Mesenchymal stem cell (in vitro differentiated cells and primary cell): ENCODE data around the gene RHEB.
A peak's percentile ranks its signal among the peaks of the same experiment; 100 is the strongest.

Experiments
- DNase-seq: peaks from one replicate; pipeline ENCODE4 v3.0.0-alpha.2; 2013
- H2AFZ ChIP-seq: one replicate; pipeline ENCODE4 v1.6.1; 2013; ENCODE audit warnings: low read depth, mild to moderate bottlenecking, control low read depth, inconsistent platforms, low read length, moderate library complexity
- H2AK5ac ChIP-seq: 2 replicates; pipeline ENCODE4 v1.6.1; 2013; ENCODE audit warnings: low read length, moderate library complexity, mild to moderate bottlenecking, inconsistent platforms; ENCODE audit not compliant: severe bottlenecking
- H2BK120ac ChIP-seq: one replicate; pipeline ENCODE4 v1.6.1; 2013; ENCODE audit warnings: low read depth, mild to moderate bottlenecking, inconsistent platforms, low read length, moderate library complexity
- H2BK12ac ChIP-seq, 2 experiments: one replicate each; pipeline ENCODE4 v1.6.1; 2013; ENCODE audit warnings: inconsistent platforms in 2 of 2, low read length in 2 of 2, mild to moderate bottlenecking in 2 of 2, moderate library complexity in 2 of 2, control low read depth in 1 of 2
- H2BK15ac ChIP-seq: one replicate; pipeline ENCODE4 v1.6.1; 2013; ENCODE audit warnings: mild to moderate bottlenecking, low read depth, inconsistent platforms; ENCODE audit not compliant: poor library complexity, severe bottlenecking
- H2BK5ac ChIP-seq: 2 replicates; pipeline ENCODE4 v1.6.1; 2013; ENCODE audit warnings: low read depth, mild to moderate bottlenecking, low read length, control low read depth, inconsistent platforms; ENCODE audit not compliant: poor library complexity, severe bottlenecking
- H3K14ac ChIP-seq, 2 experiments: one replicate each; pipeline ENCODE4 v1.6.1; 2013; ENCODE audit warnings: inconsistent platforms in 2 of 2, low read length in 2 of 2, control low read depth in 1 of 2, mild to moderate bottlenecking in 1 of 2, moderate library complexity in 1 of 2
- H3K18ac ChIP-seq, 2 experiments: one replicate each; pipeline ENCODE4 v1.6.1; 2013; ENCODE audit warnings: inconsistent platforms in 2 of 2, low read length in 2 of 2, control low read depth in 1 of 2, low read depth in 1 of 2, mild to moderate bottlenecking in 1 of 2
- H3K23ac ChIP-seq, 2 experiments: one replicate each; pipeline ENCODE4 v1.6.1; 2013; ENCODE audit warnings: inconsistent platforms in 2 of 2, low read length in 2 of 2, mild to moderate bottlenecking in 2 of 2, moderate library complexity in 2 of 2, control low read depth in 1 of 2
- H3K27ac ChIP-seq: 2 replicates; pipeline ENCODE4 v1.5.1; 2013; ENCODE audit warnings: mild to moderate bottlenecking, moderate library complexity, low read length, control low read depth, inconsistent platforms; ENCODE audit not compliant: poor library complexity, severe bottlenecking
- H3K27me3 ChIP-seq, 2 experiments: 2 replicates each; pipeline versions ENCODE4 v1.6.1 to v1.7.0; 2013; ENCODE audit warnings: low read length in 2 of 2, mild to moderate bottlenecking in 2 of 2, moderate library complexity in 2 of 2, control low read depth in 1 of 2, inconsistent platforms in 1 of 2; ENCODE audit not compliant: control insufficient read depth in 1 of 2, insufficient read depth in 1 of 2
- H3K36me3 ChIP-seq, 2 experiments: 2 replicates each; pipeline versions ENCODE4 v1.6.1 to v1.7.0; 2013; ENCODE audit warnings: low read length in 2 of 2, control low read depth in 1 of 2, inconsistent platforms in 1 of 2, low read depth in 1 of 2, mild to moderate bottlenecking in 1 of 2; ENCODE audit not compliant: insufficient read depth in 2 of 2, control insufficient read depth in 1 of 2
- H3K4ac ChIP-seq, 2 experiments: one replicate each; pipeline ENCODE4 v1.6.1; 2013; ENCODE audit warnings: inconsistent platforms in 2 of 2, low read length in 2 of 2, mild to moderate bottlenecking in 2 of 2, moderate library complexity in 2 of 2, control low read depth in 1 of 2, low read depth in 1 of 2
- H3K4me1 ChIP-seq: 2 replicates; pipeline ENCODE4 v1.6.1; 2013; ENCODE audit warnings: low read depth, low read length, control low read depth; ENCODE audit not compliant: control insufficient read depth, insufficient read depth
- H3K4me2 ChIP-seq: 2 replicates; pipeline ENCODE4 v1.6.1; 2013; ENCODE audit warnings: low read length, mild to moderate bottlenecking, inconsistent platforms; ENCODE audit not compliant: poor library complexity, severe bottlenecking
- H3K4me3 ChIP-seq, 2 experiments: 2 replicates each; pipeline versions ENCODE4 v1.5.1 to v1.7.0; 2013; ENCODE audit warnings: low read length in 2 of 2, mild to moderate bottlenecking in 2 of 2, control low read depth in 1 of 2, low read depth in 1 of 2; ENCODE audit not compliant: insufficient read depth in 1 of 2
- H3K79me1 ChIP-seq: replicated peaks from 2 replicates; pipeline ENCODE4 v1.6.1; 2013; ENCODE audit warnings: mild to moderate bottlenecking, control low read depth, low read length, inconsistent platforms; ENCODE audit not compliant: poor library complexity, severe bottlenecking
- H3K9ac ChIP-seq: 2 replicates; pipeline ENCODE4 v1.7.0; 2013; ENCODE audit warnings: mild to moderate bottlenecking, low read length, moderate library complexity
- H3K9me3 ChIP-seq: 2 replicates; pipeline ENCODE4 v1.7.0; 2013; ENCODE audit warnings: mild to moderate bottlenecking, low read length; ENCODE audit not compliant: control insufficient read depth
- H4K8ac ChIP-seq: one replicate; pipeline ENCODE4 v1.6.1; 2013; ENCODE audit warnings: inconsistent platforms, mild to moderate bottlenecking, low read length, moderate library complexity
- H4K91ac ChIP-seq: one replicate; pipeline ENCODE4 v1.6.1; 2013; ENCODE audit warnings: mild to moderate bottlenecking, low read length, inconsistent platforms
- WGBS: methylation state at CpG from one replicate; pipeline ENCODE4 v1.1.7; 2013; ENCODE audit warnings: mixed read lengths; 5-methylcytosine and 5-hydroxymethylcytosine counted together

The RHEB gene

DNA sequence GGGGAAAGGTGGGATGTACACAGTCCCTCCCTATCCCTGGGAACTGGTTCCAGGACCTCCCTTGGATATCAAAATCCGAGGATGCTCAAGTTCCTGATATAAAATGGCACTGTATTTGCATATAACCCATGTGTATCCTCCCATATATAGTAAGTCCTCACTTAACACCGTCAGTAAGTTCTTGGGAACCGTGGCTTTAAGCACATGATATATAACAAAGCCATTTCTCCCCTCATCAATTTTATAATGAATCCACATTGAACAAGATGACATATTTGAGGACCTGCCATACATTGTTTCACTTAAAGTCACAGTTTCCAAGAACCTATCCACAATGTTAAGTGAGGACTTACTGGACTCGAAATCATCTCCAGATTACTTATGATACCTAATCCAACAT lies 85.1 kb downstream of the RHEB start:
- Histone ChIP-seq H2BK5ac (no peak overlapping the region), H2AK5ac (no peak overlapping the region), H3K4ac (no peak overlapping the region), H4K91ac (no peak overlapping the region), H3K14ac (no peak overlapping the region), H2AFZ (no peak overlapping the region), H3K9ac (no peak overlapping the region), H3K4me3 (no peak overlapping the region), H3K9me3 (no peaks in the 10 kb centered on the region), H2BK12ac (no peak overlapping the region), H2BK15ac (no peak overlapping the region), H3K4me1 (peaks cover 17% of the 10 kb centered on the region), H3K36me3 (no peaks in the 10 kb centered on the region), H3K27ac (no peak overlapping the region), H4K8ac (no peak overlapping the region), H3K4me2 (no peak overlapping the region), H3K18ac (no peak overlapping the region), H3K79me1 (no peaks in the 10 kb centered on the region), H2BK120ac (no peak overlapping the region), H3K27me3 (peaks cover 4 to 30% of the 10 kb centered on the region in 2 experiments), H3K23ac (no peak overlapping the region)
- WGBS = 87% methylated on average over 3 of the region's 4 CpGs
- no peak for DNase-seq

GRCh38 chr7:151433721-151434400 lies 85.8 kb downstream of the RHEB start:
- Histone ChIP-seq H2BK12ac (no peak overlapping the region), H3K27ac (no peak overlapping the region), H3K36me3 (no peaks in the 10 kb centered on the region), H3K9me3 (no peaks in the 10 kb centered on the region), H3K23ac (no peak overlapping the region), H3K9ac (no peak overlapping the region), H3K4ac (no peak overlapping the region), H2AK5ac (no peak overlapping the region), H3K4me2 (no peak overlapping the region), H3K27me3 (peaks cover 0 to 23% of the 10 kb centered on the region in 2 experiments), H3K4me3 (no peak overlapping the region), H4K8ac (no peak overlapping the region), H4K91ac (no peak overlapping the region), H2AFZ (no peak overlapping the region), H3K79me1 (no peaks in the 10 kb centered on the region), H3K14ac (no peak overlapping the region), H2BK15ac (peak overlapping the region; percentile 49), H3K18ac (no peak overlapping the region), H3K4me1 (peaks cover 18% of the 10 kb centered on the region), H2BK120ac (no peak overlapping the region), H2BK5ac (no peak overlapping the region)
- WGBS = 91% methylated on average over 15 of the region's 15 CpGs
- no peak for DNase-seq

GRCh38 chr7:151432658-151433521 lies 86.8 kb downstream of the RHEB start:
- Histone ChIP-seq H3K14ac (no peak overlapping the region), H3K4me2 (no peak overlapping the region), H4K91ac (no peak overlapping the region), H2BK5ac (no peak overlapping the region), H3K9ac (no peak overlapping the region), H3K18ac (no peak overlapping the region), H2BK15ac (peak overlapping the region; percentile 9), H2BK12ac (no peak overlapping the region), H3K27me3 (peaks cover 0 to 13% of the 10 kb centered on the region in 2 experiments), H2AFZ (no peak overlapping the region), H2AK5ac (no peak overlapping the region), H3K79me1 (no peaks in the 10 kb centered on the region), H3K27ac (no peak overlapping the region), H3K4me3 (no peak overlapping the region), H3K4ac (no peak overlapping the region), H4K8ac (no peak overlapping the region), H2BK120ac (no peak overlapping the region), H3K4me1 (peaks cover 25% of the 10 kb centered on the region), H3K36me3 (no peaks in the 10 kb centered on the region), H3K9me3 (no peaks in the 10 kb centered on the region), H3K23ac (no peak overlapping the region)
- no peak for DNase-seq
- 78% methylated on average over 14 of the region's 14 CpGs for WGBS

- no peak overlapping the region for H3K27ac ChIP-seq
- no peak overlapping the region for H2BK120ac ChIP-seq
- no peak overlapping the region for H2BK5ac ChIP-seq
- no peaks in the 10 kb centered on the region for H3K36me3 ChIP-seq
- no peak for DNase-seq
- no peak overlapping the region for H2BK12ac ChIP-seq
- H4K8ac ChIP-seq = no peak overlapping the region
- no peak overlapping the region for H2AK5ac ChIP-seq
- no peak overlapping the region for H3K4me2 ChIP-seq
- no peak overlapping the region for H2BK15ac ChIP-seq
- H3K9ac ChIP-seq = no peak overlapping the region
- peaks cover 0 to 12% of the 10 kb centered on the region in 2 experiments for H3K27me3 ChIP-seq
- no peak overlapping the region for H3K14ac ChIP-seq
- H3K79me1 ChIP-seq = no peaks in the 10 kb centered on the region
- H3K23ac ChIP-seq = no peak overlapping the region
- H3K4ac ChIP-seq = no peak overlapping the region
- H2AFZ ChIP-seq = no peak overlapping the region
- H3K4me1 ChIP-seq = peaks cover 35% of the 10 kb centered on the region
- WGBS = 97% methylated on average over 25 of the region's 25 CpGs
- no peak overlapping the region for H3K4me3 ChIP-seq
- no peak overlapping the region for H3K18ac ChIP-seq
- H4K91ac ChIP-seq = no peak overlapping the region
- no peaks in the 10 kb centered on the region for H3K9me3 ChIP-seq
Measured at GRCh38 chr7:151431768-151432311, 87.9 kb downstream of the RHEB start.
